Neural progenitor cell (in vitro differentiated cells): ENCODE measurements around the gene LAMA1. TPM values are rescaled to one million over a fixed set of nuclear protein-coding genes. Genes with fewer than 3 reads are reported as not detected.

Source experiments
- DNase-seq: peaks from one replicate; pipeline ENCODE4 v3.0.0-alpha.2; 2016; ENCODE audit warnings: low spot score
- H2AFZ ChIP-seq: fragments of 200-600 bp; sonication (generic); replicated peaks from 2 replicates; pipeline ENCODE4 v1.6.1; 2016; ENCODE audit warnings: antibody characterized with exemption
- H3F3A ChIP-seq: fragments of 200-600 bp; sonication (generic); 2 replicates; pipeline ENCODE4 v1.6.1; 2016; ENCODE audit warnings: antibody characterized with exemption, low read depth
- H3K27ac ChIP-seq: fragments of 200-600 bp; sonication (generic); 2 replicates; pipeline ENCODE4 v1.5.1; 2016; ENCODE audit warnings: mild to moderate bottlenecking
- H3K27me3 ChIP-seq: fragments of 200-600 bp; sonication (generic); 2 replicates; pipeline ENCODE4 v1.6.1; 2016; ENCODE audit warnings: mild to moderate bottlenecking, moderate library complexity
- H3K36me3 ChIP-seq: fragments of 200-600 bp; sonication (generic); 2 replicates; pipeline ENCODE4 v1.5.1; 2016
- H3K4me1 ChIP-seq: fragments of 200-600 bp; sonication (generic); 2 replicates; pipeline ENCODE4 v1.6.1; 2016; ENCODE audit warnings: mixed run types
- H3K4me2 ChIP-seq: fragments of 200-600 bp; sonication (generic); 2 replicates; pipeline ENCODE4 v1.6.1; 2016
- H3K4me3 ChIP-seq: fragments of 200-600 bp; sonication (generic); 2 replicates; pipeline ENCODE4 v1.5.1; 2016
- H3K79me2 ChIP-seq: fragments of 200-600 bp; sonication (generic); 2 replicates; pipeline ENCODE4 v1.6.1; 2016; ENCODE audit warnings: low read depth
- H3K9ac ChIP-seq: fragments of 200-600 bp; sonication (generic); 2 replicates; pipeline ENCODE4 v1.6.1; 2016
- H3K9me3 ChIP-seq: fragments of 200-600 bp; sonication (generic); 2 replicates; pipeline ENCODE4 v1.5.1; 2016; ENCODE audit warnings: low read depth
- H4K20me1 ChIP-seq: fragments of 200-600 bp; sonication (generic); 2 replicates; pipeline ENCODE4 v1.6.1; 2016; ENCODE audit warnings: low read depth
- H3K27ac Mint-ChIP-seq: 3 replicates; pipeline ENCODE4 v1.8.0; 2021; ENCODE audit warnings: mixed read lengths
- H3K27me3 Mint-ChIP-seq: 2 replicates; pipeline ENCODE4 v1.8.0; 2022; ENCODE audit warnings: low read depth, mild to moderate bottlenecking, inconsistent platforms, moderate library complexity, mixed read lengths; ENCODE audit not compliant: insufficient read depth
- H3K36me3 Mint-ChIP-seq: 3 replicates; pipeline ENCODE4 v1.8.0; 2021; ENCODE audit warnings: mixed read lengths
- H3K4me1 Mint-ChIP-seq: 3 replicates; pipeline ENCODE4 v1.8.0; 2021; ENCODE audit warnings: mixed read lengths
- H3K4me3 Mint-ChIP-seq: 3 replicates; pipeline ENCODE4 v1.8.0; 2021; ENCODE audit warnings: mild to moderate bottlenecking, moderate library complexity, mixed read lengths
- H3K9me3 Mint-ChIP-seq: 3 replicates; pipeline ENCODE4 v1.8.0; 2020; ENCODE audit warnings: mixed read lengths
- CTCF ChIP-seq: fragments of 200-600 bp; sonication (generic); IDR thresholded peaks from 2 replicates; pipeline ENCODE4 v1.5.1; 2017; ENCODE audit warnings: antibody characterized with exemption, mild to moderate bottlenecking
- EZH2 ChIP-seq: fragments of 200-600 bp; sonication (generic); IDR thresholded peaks from 2 replicates; pipeline ENCODE4 v1.6.1; 2017; ENCODE audit warnings: antibody characterized with exemption, mild to moderate bottlenecking, moderate library complexity
- EZH2phosphoT487 ChIP-seq: fragments of 200-600 bp; sonication (generic); IDR thresholded peaks from 2 replicates; pipeline ENCODE4 v1.6.1; 2017; ENCODE audit warnings: antibody characterized with exemption
- total RNA-seq: library from RNA; depleted of rRNA; stranded (reverse); fragments of >200 nt; gene quantifications from 2 replicates; pipeline ENCODE4 v1.2.3, GENCODE V29; 2015; ENCODE audit warnings: low replicate concordance

The LAMA1 gene
- total RNA-seq, 1 donor from 2014 or later: 80.3 TPM

- Histone ChIP-seq H3K4me3 (no peak overlapping the region), H3F3A (no peaks in the 10 kb centered on the region), H3K79me2 (no peaks in the 10 kb centered on the region), H2AFZ (no peak overlapping the region), H3K4me2 (no peak overlapping the region), H3K27me3 (no peaks in the 10 kb centered on the region), H3K27ac (no peak overlapping the region), H3K9ac (no peak overlapping the region), H3K9me3 (no peaks in the 10 kb centered on the region), H3K36me3 (peaks cover 12% of the 10 kb centered on the region), H3K4me1 (no peaks in the 10 kb centered on the region), H4K20me1 (no peaks in the 10 kb centered on the region)
- no peak overlapping the region for H3K4me3 Mint-ChIP-seq
- no peaks in the 10 kb centered on the region for H3K9me3 Mint-ChIP-seq
- no peak for TF ChIP-seq EZH2phosphoT487
- TF ChIP-seq EZH2: no peak
- TF ChIP-seq CTCF: no peak
- H3K4me1 Mint-ChIP-seq: no peaks in the 10 kb centered on the region
- no peak for DNase-seq
- H3K36me3 Mint-ChIP-seq: peaks cover 51% of the 10 kb centered on the region
- H3K27me3 Mint-ChIP-seq: peaks cover 2% of the 10 kb centered on the region
- no peak overlapping the region for H3K27ac Mint-ChIP-seq
Observed at GRCh38 chr18:6971823-6972478, 145.6 kb downstream of the LAMA1 start.

GRCh38 chr18:6963452-6964097 is 154.0 kb downstream of the LAMA1 start:
- no peaks in the 10 kb centered on the region for H3K4me1 ChIP-seq
- H3K27ac Mint-ChIP-seq: no peak overlapping the region
- no peaks in the 10 kb centered on the region for H3K4me1 Mint-ChIP-seq
- no peak for TF ChIP-seq CTCF
- TF ChIP-seq EZH2: no peak
- no peak for TF ChIP-seq EZH2phosphoT487
- no peak overlapping the region for H3K27ac ChIP-seq
- H3K4me2 ChIP-seq: no peak overlapping the region
- no peaks in the 10 kb centered on the region for H3K9me3 ChIP-seq
- H3K9me3 Mint-ChIP-seq: peaks cover 3% of the 10 kb centered on the region
- peaks cover 20% of the 10 kb centered on the region for H3K36me3 ChIP-seq
- H3K27me3 Mint-ChIP-seq: peaks cover 2% of the 10 kb centered on the region
- H3K9ac ChIP-seq: no peak overlapping the region
- no peak for DNase-seq
- peaks cover 66% of the 10 kb centered on the region for H3K36me3 Mint-ChIP-seq
- H3K27me3 ChIP-seq: no peaks in the 10 kb centered on the region
- H3K4me3 ChIP-seq: no peak overlapping the region
- H2AFZ ChIP-seq: no peak overlapping the region
- H3F3A ChIP-seq: no peaks in the 10 kb centered on the region
- H4K20me1 ChIP-seq: no peaks in the 10 kb centered on the region
- no peak overlapping the region for H3K4me3 Mint-ChIP-seq
- no peaks in the 10 kb centered on the region for H3K79me2 ChIP-seq

- no peak overlapping the region for H3K27ac ChIP-seq
- Mint-ChIP-seq H3K4me3 (no peak overlapping the region), H3K4me1 (no peaks in the 10 kb centered on the region), H3K27ac (no peak overlapping the region), H3K27me3 (peaks cover 2% of the 10 kb centered on the region), H3K36me3 (peaks cover 71% of the 10 kb centered on the region), H3K9me3 (peaks cover 3% of the 10 kb centered on the region)
- H2AFZ ChIP-seq: no peak overlapping the region
- H3K4me3 ChIP-seq: no peak overlapping the region
- H3F3A ChIP-seq: no peaks in the 10 kb centered on the region
- no peak overlapping the region for H3K4me2 ChIP-seq
- no peaks in the 10 kb centered on the region for H3K79me2 ChIP-seq
- TF ChIP-seq CTCF: no peak
- no peaks in the 10 kb centered on the region for H4K20me1 ChIP-seq
- H3K36me3 ChIP-seq: peaks cover 20% of the 10 kb centered on the region
- no peaks in the 10 kb centered on the region for H3K27me3 ChIP-seq
- no peaks in the 10 kb centered on the region for H3K9me3 ChIP-seq
- no peak for DNase-seq
- no peak overlapping the region for H3K9ac ChIP-seq
- H3K4me1 ChIP-seq: no peaks in the 10 kb centered on the region
Observed at GRCh38 chr18:6962571-6963451, 154.8 kb downstream of the LAMA1 start.
